HepG2 (cell line): ENCODE data around the gene IL1RAPL1. TPM values are rescaled to one million over a fixed set of nuclear protein-coding genes. Genes with fewer than 3 reads are reported as not detected.

Experiments used
- ATAC-seq: fragments of 200-7000 bp; cut with Tn5 transposase; 3 replicates; pipeline ENCODE4 v1.9.1; 2020; ENCODE audit warnings: mild to moderate bottlenecking, moderate library complexity
- BruUV-seq: library from RNA; stranded (reverse); fragments of 400-500 nt; replicated peaks from 2 replicates; lab custom pipeline; 2021; lab: Mats Ljungman, UMichigan
- CTCF ChIA-PET: fragments of 300-600 bp; formaldehyde crosslinking; extraction: SDS; loops from one replicate; lab custom pipeline; 2021; ENCODE audit warnings: low total read pairs, inconsistent platforms, low intra/inter-chr PET ratio; lab: Yijun Ruan, JAX
- POLR2A ChIA-PET: fragments of 350-600 bp; sonication (Branson Sonifier 250); formaldehyde crosslinking; loops from one replicate; lab custom pipeline; 2020; ENCODE audit warnings: antibody characterized with exemption, inconsistent platforms; lab: Yijun Ruan, JAX
- DNase-seq: peaks from one replicate; pipeline ENCODE4 v3.0.0-alpha.2; 2015; ENCODE audit warnings: low spot score
- FAIRE-seq: peaks from 3 replicates; lab custom pipeline; 2011; peaks lifted over from hg19 to GRCh38; lab: Jason Lieb, UNC
- H2AFZ ChIP-seq: one replicate; pipeline ENCODE4 v1.6.1; 2011; ENCODE audit warnings: low read length, inconsistent platforms
- H3K27ac ChIP-seq: fragments of 300-600 bp; 3 replicates; pipeline ENCODE4 v1.8.0; 2011; ENCODE audit warnings: mixed run types, mild to moderate bottlenecking, mixed read lengths, low read length, inconsistent platforms; ENCODE audit not compliant: insufficient read depth; ENCODE audit errors: extremely low read length
- H3K27me3 ChIP-seq, 2 experiments: fragments of 200-600 bp in 1 of 2; 2 replicates in 1 of 2; 3 replicates in 1 of 2; pipeline versions ENCODE4 v1.6.0 to v1.8.0; 2011; ENCODE audit warnings: low read length in 2 of 2, mild to moderate bottlenecking in 2 of 2, moderate library complexity in 2 of 2, inconsistent platforms in 1 of 2; ENCODE audit not compliant: insufficient read depth in 2 of 2, control insufficient read depth in 1 of 2
- H3K36me3 ChIP-seq, 2 experiments: fragments of 200-600 bp in 1 of 2; replicated peaks in 1 of 2; 2 replicates in 1 of 2; 3 replicates in 1 of 2; pipeline versions ENCODE4 v1.5.1 to v1.8.0; 2011; ENCODE audit warnings: low read length in 2 of 2, inconsistent platforms in 1 of 2; ENCODE audit not compliant: insufficient read depth in 2 of 2, control insufficient read depth in 1 of 2
- H3K4me1 ChIP-seq: 2 replicates; pipeline ENCODE4 v1.5.1; 2012; ENCODE audit warnings: low read length, inconsistent platforms; ENCODE audit not compliant: insufficient read depth
- H3K4me2 ChIP-seq: 2 replicates; pipeline ENCODE4 v1.6.0; 2011; ENCODE audit warnings: low read depth, low read length, inconsistent platforms
- H3K4me3 ChIP-seq, 3 experiments: fragments of 200-600 bp in 1 of 3; sonication (generic), shearing (Covaris generic) in 1 of 3; replicated peaks in 1 of 3; 2 replicates each; pipeline ENCODE4 v1.5.1; 2011 to 2016; ENCODE audit warnings: low read length in 3 of 3, inconsistent platforms in 2 of 3, low read depth in 2 of 3, mild to moderate bottlenecking in 2 of 3, control low read depth in 1 of 3, mixed read lengths in 1 of 3; ENCODE audit not compliant: insufficient read depth in 1 of 3
- H3K79me2 ChIP-seq: one replicate; pipeline ENCODE4 v1.6.1; 2011; ENCODE audit warnings: low read length, inconsistent platforms; ENCODE audit not compliant: insufficient read depth
- H3K9ac ChIP-seq: 2 replicates; pipeline ENCODE4 v1.6.0; 2011; ENCODE audit warnings: mild to moderate bottlenecking, low read depth, low read length, inconsistent platforms; ENCODE audit not compliant: insufficient read depth
- H3K9me3 ChIP-seq: 2 replicates; pipeline ENCODE4 v1.5.1; 2012; ENCODE audit warnings: mild to moderate bottlenecking, low read length
- H4K20me1 ChIP-seq: 2 replicates; pipeline ENCODE4 v1.6.0; 2011; ENCODE audit warnings: inconsistent platforms, mild to moderate bottlenecking, low read length, moderate library complexity; ENCODE audit not compliant: insufficient read depth
- ARHGAP35 ChIP-seq: sonication (generic); formaldehyde crosslinking; IDR thresholded peaks from 2 replicates; pipeline ENCODE4 v1.9.0; 2022; ENCODE audit warnings: mild to moderate bottlenecking, inconsistent platforms, moderate library complexity, missing genetic modification reagents, borderline replicate concordance
- FOXC1 ChIP-seq: sonication (generic); formaldehyde crosslinking; IDR thresholded peaks from 2 replicates; pipeline ENCODE4 v1.8.0; 2022; ENCODE audit warnings: mild to moderate bottlenecking, missing genetic modification reagents, borderline replicate concordance
- HOXA3 ChIP-seq: sonication (generic); formaldehyde crosslinking; IDR thresholded peaks from 2 replicates; pipeline ENCODE4 v1.5.0; 2020; ENCODE audit warnings: missing genetic modification reagents
- MYNN ChIP-seq: sonication (generic); formaldehyde crosslinking; IDR thresholded peaks from 2 replicates; pipeline ENCODE4 v1.4.0; 2020; ENCODE audit warnings: mild to moderate bottlenecking, low read depth, missing genetic modification reagents
- PRDM10 ChIP-seq: sonication (generic); formaldehyde crosslinking; IDR thresholded peaks from 2 replicates; pipeline ENCODE4 v1.4.0; 2020; ENCODE audit warnings: low read depth, missing genetic modification reagents
- RAD51 ChIP-seq: fragments of 450-650 bp; IDR thresholded peaks from 2 replicates; pipeline ENCODE4 v1.6.1; 2016; ENCODE audit warnings: borderline replicate concordance
- SSRP1 ChIP-seq: IDR thresholded peaks from 2 replicates; pipeline ENCODE4 v1.6.1; 2016; ENCODE audit warnings: control low read depth
- TFDP1 ChIP-seq: IDR thresholded peaks from 2 replicates; pipeline ENCODE4 v1.6.1; 2016; ENCODE audit warnings: missing compliant biosample characterization, missing genetic modification reagents, borderline replicate concordance
- TRIM22 ChIP-seq: fragments of 450-650 bp; IDR thresholded peaks from 2 replicates; pipeline ENCODE4 v1.6.1; 2017
- ZNF3 ChIP-seq: IDR thresholded peaks from 2 replicates; pipeline ENCODE4 v1.7.0; 2017; ENCODE audit warnings: inconsistent platforms
- ZNF607 ChIP-seq: sonication (generic); formaldehyde crosslinking; IDR thresholded peaks from 2 replicates; pipeline ENCODE4 v1.5.1; 2020; ENCODE audit warnings: missing genetic modification reagents, mild to moderate bottlenecking, borderline replicate concordance
- ZNF7 ChIP-seq: IDR thresholded peaks from 2 replicates; pipeline ENCODE4 v1.6.1; 2016; ENCODE audit warnings: missing biosample characterization, missing genetic modification reagents
- ZNF740 ChIP-seq: sonication (generic); formaldehyde crosslinking; IDR thresholded peaks from 2 replicates; pipeline ENCODE4 v1.4.0; 2020; ENCODE audit warnings: missing genetic modification reagents
- whole genome bisulfite sequencing: methylation state at CpG from one replicate; pipeline ENCODE4 v1.1.6; 2017; ENCODE audit warnings: low lambda C conversion rate; 5-methylcytosine and 5-hydroxymethylcytosine counted together
- in situ Hi-C: cut with HindIII; loops from 2 replicates; pipeline ENCODE4 v1.10.0; 2017; ENCODE audit warnings: low pct_unique_long_range_greater_than_20kb; ENCODE audit not compliant: extremely low pct_ligation_motif_present
- intact Hi-C: fragments of 100-400 bp; cut with micrococcal nuclease; formaldehyde crosslinking; loops from one replicate; pipeline ENCODE4 v1.10.0; 2022; ENCODE audit not compliant: unreplicated experiment
- polyA plus RNA-seq, 8 experiments: library from polyadenylated mRNA; depleted of rRNA in 3 of 8; stranded (reverse) in 7 of 8; unstranded in 1 of 8; fragments of >200 nt; fragmentation: Illumina TruSeq in 4 of 8; extraction: Trizol in 4 of 8; gene quantifications; 2 replicates each; pipeline versions ENCODE4 v1.2.1 to v1.2.3, GENCODE V29; 2011 to 2016; ENCODE audit warnings: low read depth in 4 of 8, missing spikeins in 1 of 8, mixed read lengths in 1 of 8; ENCODE audit not compliant: insufficient read depth in 1 of 8
- total RNA-seq, 5 experiments: library from RNA; depleted of rRNA; stranded (reverse); fragments of >200 nt; fragmentation: Illumina TruSeq; extraction: Trizol; gene quantifications; 2 replicates each; pipeline ENCODE4 v1.2.3, GENCODE V29; 2016; ENCODE audit warnings: low read depth in 1 of 5

Gene IL1RAPL1
- total and polyA plus RNA-seq, 2 of the 13 experiments (the other 11 are each of a cell fraction or from before 2014, with no cell fraction given) = 0.04 TPM; not detected in 1

- H3K4me3 ChIP-seq = no peak overlapping the region
- POLR2A ChIA-PET = no interaction called here
- 46% methylated on average over 2 of the region's 2 CpGs for WGBS
- no peak overlapping the region for H3K9ac ChIP-seq
- H3K9me3 ChIP-seq = no peaks in the 10 kb centered on the region
- no peak overlapping the region for H3K4me2 ChIP-seq
- H2AFZ ChIP-seq = no peak overlapping the region
- DNase-seq = no peak
- H3K36me3 ChIP-seq = no peaks in the 10 kb centered on the region
- no peak for TF ChIP-seq ARHGAP35 (CRISPR knock-in tag)
- no peak for TF ChIP-seq TRIM22
- TF ChIP-seq RAD51 = no peak
- TF ChIP-seq MYNN = no peak
- no peak for TF ChIP-seq ZNF607 (CRISPR knock-in tag)
- no peak for TF ChIP-seq ZNF740 (CRISPR knock-in tag)
- no peak for TF ChIP-seq HOXA3
- TF ChIP-seq TFDP1 = no peak
- TF ChIP-seq PRDM10 = no peak
- no peak for TF ChIP-seq FOXC1 (CRISPR knock-in tag)
- no peak for TF ChIP-seq ZNF7 (CRISPR knock-in tag)
- TF ChIP-seq SSRP1 (CRISPR knock-in tag) = no peak
- no peak for TF ChIP-seq ZNF3 (CRISPR knock-in tag)
- TF ChIP-seq, all 625 proteins: peak for 0
- CTCF ChIA-PET = no interaction called here
- ATAC-seq (no peak), FAIRE-seq (no peak)
- BruUV-seq = no TSS peak
- H4K20me1 ChIP-seq = no peaks in the 10 kb centered on the region
- intact Hi-C loops (no loop called here), in situ Hi-C loops (no loop called here)
- H3K27ac ChIP-seq = no peak overlapping the region
- no peaks in the 10 kb centered on the region for H3K4me1 ChIP-seq
- H3K27me3 ChIP-seq = no peaks in the 10 kb centered on the region
- H3K79me2 ChIP-seq = no peaks in the 10 kb centered on the region
These were observed 549.7 kb downstream of the IL1RAPL1 start for GRCh38 chrX:29136904-29137303.
